Cardiac atrium fibroblast (primary cell): ENCODE measurements around the gene USP3. TPM values are rescaled to one million over a fixed set of nuclear protein-coding genes. Genes with fewer than 3 reads are reported as not detected.

ENCODE experiments used
- total RNA-seq: library from RNA; depleted of rRNA; stranded (reverse); fragments of >200 nt; gene quantifications from 2 replicates; pipeline ENCODE4 v1.2.3, GENCODE V29; 2015

USP3 gene
- total RNA-seq = 16.6 and 26.7 TPM in 2 replicates

DNA sequence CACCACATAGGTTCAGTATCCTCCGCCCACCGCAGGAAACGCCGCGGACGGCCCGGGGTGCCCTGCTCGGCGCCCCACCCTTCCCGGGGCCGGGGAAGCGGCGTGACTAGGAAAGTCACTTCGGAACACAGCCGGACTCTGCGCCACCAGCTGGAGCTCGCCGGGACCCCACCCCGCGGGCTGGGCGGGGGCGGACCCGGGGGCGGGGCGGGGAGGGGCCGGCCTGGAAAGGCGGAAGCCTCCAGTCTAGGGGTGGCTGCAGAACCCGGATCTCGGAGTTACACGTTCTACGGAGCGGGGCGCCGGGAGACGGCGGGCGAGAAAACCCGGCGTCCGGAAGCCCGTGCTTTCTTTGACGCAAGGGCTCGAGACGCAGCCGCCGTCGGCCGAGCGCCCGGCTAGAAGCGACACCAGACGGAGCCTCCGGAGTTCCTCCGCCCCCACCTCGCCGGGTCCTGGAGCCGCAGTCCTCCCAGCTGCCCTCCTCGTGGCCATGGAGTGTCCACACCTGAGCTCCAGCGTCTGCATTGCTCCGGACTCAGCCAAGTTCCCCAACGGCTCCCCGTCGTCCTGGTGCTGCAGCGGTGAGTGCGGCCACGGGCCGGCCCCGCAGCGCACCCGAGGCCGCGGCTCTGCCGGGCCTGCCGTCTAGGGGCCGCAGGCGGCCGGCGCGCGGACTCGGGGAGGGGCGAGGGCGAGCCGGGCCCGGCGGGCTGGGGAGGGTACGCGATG, at the start of gene USP3:
TSS of gene USP3 (plus strand) at position 347 of the 732 bp plus-strand sequence. CDS start at position 494, 147 bp downstream.

GRCh38 chr15:63597038-63597790, 92.8 kb downstream of the USP3 start, which contains the start of gene FBXL22:
Gene FBXL22, plus strand, starts transcription at chr15:63597387. Its CDS starts 6 bp downstream, at chr15:63597393.

Other genes with a start within 250 kb of the USP3 start
- gene APH1B, start 227.0 kb upstream of the USP3 start, total RNA-seq = 20.6 and 30.1 TPM in 2 replicates
- gene CA12, start 122.7 kb upstream of the USP3 start, total RNA-seq = 64.3 and 163 TPM in 2 replicates
- 1.5 TPM in 1 of 2 replicates, not detected in the other for gene FBXL22, start 92.8 kb downstream of the USP3 start, total RNA-seq